ENCODE measurements around the gene RAB10.
A peak's percentile ranks its signal among the peaks of the same experiment; 100 is the strongest.
"Not testable (repeated sequence)": the region's sequence is repeated elsewhere in the genome, so short reads cannot be mapped to it uniquely, and the experiment has no call there.

The RAB10 gene

DNA sequence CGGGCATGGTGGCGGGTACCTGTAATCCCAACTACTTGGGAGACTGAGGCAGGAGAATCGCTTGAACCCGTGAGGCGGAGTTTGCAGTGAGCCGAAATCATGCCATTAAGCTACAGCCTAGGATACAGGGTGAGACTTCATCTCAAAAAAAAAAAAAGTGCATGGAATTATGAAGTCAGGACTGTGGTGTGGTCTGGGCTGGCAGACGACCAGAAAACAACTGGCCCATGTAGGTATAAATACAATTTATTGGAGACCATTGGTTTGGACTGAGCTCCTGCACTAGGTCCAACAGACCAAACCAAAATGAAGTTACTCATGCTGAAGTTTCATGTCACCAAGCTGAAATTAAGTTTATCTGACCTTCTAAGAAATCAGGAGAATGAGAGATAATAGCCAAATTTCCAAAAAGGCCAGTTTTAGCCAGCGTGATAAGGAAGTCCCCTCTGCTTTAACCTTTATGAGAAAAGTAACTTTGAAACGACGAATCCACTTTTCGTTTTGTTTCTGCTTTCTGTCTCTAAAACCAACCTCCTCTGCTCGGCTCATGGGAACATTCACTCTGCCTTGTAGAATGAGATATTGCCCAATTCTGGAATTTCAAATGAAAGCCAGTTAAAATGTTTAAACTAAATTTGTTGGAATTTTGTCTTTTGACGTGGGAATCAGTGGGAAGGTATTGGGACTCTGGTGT lies 17.7 kb upstream of the RAB10 start:
- DNase-seq (ENCODE audit: low read depth): no peak

DNA sequence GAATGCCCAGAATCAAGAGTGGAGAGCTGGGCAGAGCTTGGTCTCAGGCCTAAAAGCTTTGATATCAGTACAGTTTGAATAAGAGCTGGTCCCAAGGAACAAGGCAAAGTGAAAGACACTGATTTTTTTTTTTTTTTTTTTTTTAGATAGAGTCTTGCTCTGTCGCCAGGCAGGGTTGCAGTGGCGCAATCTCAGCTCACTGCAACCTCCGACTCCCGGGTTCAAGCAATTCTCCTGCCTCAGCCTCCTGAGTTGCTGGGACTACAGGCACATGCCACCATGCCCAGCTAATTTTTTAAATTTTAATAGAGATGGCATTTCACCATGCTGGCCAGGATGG lies 17.2 kb upstream of the RAB10 start:
- DNase-seq (ENCODE audit: low read depth): not testable (repeated sequence)

DNA sequence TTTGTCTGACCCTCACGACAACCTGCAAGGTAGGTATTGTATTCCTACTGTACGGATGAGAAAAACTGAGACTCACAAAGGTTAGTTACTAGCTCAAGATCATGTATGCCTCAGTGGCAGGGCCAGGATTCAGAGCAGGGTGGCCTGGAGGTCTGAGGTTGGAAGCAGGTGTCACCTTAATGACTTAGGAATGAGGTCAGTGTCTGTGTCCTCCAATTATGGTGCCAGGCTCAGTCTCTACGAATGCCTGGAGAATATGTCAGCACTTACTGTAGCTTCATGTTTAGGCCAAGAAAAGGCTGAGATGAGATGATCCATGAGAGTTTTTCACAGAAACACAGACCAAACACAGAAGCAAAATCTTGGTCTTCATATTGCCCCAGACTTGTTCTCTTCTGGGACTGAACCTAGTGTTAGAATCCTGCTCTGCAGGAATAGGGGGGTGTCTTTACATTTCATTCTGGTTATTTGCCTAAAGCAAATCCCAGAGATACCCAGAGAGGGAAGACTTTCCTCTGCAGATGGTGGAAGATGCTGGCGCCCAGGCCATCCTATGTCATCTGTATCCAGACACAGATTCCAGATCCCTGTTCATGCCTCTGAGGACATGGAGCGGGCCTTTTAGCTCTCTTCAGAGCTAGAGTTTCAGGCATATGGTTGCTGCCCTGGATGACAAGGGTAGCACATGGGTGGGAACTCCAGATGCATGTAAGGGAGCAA lies 16.3 kb upstream of the RAB10 start:
- no peak for DNase-seq (ENCODE audit: low read depth)

DNA sequence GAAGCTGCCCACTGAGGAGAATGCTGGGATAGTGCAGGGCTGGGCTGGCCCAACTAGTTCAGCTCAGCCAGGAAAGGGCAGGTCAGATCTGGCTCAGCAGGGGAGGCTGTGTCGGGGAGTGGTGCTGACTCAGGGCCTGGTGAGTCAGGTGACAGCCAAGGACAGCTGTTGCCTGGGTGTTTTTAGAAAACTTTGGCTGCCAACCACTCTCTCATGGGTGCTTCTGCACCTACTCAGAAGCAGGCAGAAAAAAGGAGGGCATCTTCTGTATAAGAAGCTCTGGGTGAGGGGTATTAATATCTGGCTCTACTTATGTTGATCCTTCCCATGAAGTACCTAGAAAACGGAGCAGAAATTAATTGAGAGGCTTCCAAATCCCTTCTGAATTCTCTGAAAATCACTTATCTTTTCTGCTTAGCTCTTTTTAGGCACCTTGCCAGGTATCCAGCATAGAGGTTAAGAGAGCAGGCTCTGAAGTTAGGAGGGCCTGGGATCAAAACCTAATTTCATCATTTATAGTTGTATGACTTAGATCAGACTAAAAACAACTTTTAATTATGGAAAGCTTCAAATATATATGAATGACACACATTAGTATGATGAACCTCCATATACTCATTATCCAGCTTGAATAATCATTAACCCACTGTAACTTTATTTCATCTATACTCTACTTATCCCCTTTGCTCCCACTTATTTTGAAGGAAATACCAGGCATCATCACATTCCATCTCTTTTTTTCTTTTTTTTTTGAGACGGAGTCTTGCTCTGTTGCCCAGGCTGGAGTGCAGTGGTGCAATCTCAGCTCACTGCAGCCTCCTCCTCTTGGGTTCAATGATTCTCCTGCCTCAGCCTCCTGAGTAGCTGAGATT lies 15.5 kb upstream of the RAB10 start:
- peak; percentile 48 for DNase-seq (ENCODE audit: low read depth)

DNA sequence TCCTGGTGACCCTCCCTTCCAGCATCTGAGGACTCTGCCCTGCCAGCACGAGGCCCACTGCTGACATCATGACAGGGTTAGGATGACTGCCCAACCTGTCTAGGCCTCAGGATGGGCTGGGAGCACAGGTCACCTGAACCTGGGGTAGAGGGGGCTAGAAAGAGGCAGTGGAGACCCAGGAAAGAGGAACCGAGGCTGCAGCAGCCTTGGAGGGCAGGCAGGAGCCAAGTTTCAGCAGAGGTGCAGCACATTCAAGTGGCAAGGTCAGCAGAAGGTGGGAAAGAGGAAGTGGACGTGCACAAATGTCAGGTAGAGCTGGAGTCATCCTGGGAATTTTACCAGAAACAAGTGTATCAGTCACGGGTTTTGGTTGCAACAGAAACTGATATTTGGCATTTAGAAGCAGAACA lies 13.6 kb upstream of the RAB10 start:
- no peak for DNase-seq (ENCODE audit: low read depth)

DNA sequence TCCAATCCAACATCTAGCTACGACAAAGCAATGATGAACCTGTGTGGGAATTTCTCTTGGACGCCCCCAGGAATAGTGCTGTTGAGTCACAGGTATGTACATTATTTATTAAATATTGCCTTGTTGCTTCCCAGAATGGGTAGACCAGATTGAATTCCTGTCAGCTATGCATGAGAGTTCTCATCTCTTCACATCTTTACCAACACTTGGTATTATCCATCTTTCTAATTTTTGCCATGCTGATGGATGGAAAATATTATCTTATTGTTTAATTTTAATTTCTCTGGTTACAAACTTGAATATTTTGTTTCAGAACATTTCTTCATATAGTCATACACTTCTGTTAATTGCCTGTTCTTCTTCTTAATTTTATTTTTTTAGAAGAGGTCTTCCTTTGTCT lies 9.6 kb upstream of the RAB10 start:
- no peak for DNase-seq (ENCODE audit: low read depth)

DNA sequence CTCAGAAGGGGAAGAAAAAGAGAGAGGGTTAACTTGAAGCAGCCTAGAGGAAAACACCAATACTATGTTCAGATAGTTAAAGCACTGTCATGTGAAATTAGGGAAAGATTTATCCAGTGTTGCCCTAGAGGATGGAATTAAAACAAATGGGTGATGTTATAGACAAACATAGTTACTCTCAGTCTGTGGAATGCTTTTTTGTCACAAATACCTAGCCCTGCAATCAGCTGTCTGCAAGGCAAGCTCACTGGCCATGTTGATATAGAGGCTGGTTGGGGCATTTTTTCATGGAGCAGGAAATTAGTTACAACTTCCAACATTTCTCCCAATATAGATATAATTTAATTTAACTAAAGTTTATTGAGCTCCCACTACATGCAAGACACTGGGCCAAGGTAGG lies 8.4 kb upstream of the RAB10 start:
- DNase-seq (ENCODE audit: low read depth): no peak

DNA sequence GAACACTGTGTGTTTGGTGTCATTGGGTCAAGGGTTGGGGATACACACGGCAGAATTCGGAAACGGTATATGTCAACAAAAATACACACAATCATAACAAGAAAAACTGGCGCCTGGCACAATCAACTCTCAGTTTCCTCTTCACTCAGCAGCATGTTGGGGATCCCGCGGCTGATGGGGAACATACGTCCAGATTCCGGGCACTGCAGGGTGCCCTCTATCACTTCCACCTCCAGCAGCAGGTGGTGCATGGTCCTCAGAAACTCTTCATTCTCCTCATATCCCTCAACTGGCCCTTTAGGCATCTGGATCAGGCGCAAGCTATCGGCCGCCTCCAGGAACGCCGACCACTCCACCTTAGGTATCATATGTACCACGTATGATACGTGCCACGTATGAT lies 5.8 kb upstream of the RAB10 start:
- not testable (repeated sequence) for DNase-seq (ENCODE audit: low read depth)

DNA sequence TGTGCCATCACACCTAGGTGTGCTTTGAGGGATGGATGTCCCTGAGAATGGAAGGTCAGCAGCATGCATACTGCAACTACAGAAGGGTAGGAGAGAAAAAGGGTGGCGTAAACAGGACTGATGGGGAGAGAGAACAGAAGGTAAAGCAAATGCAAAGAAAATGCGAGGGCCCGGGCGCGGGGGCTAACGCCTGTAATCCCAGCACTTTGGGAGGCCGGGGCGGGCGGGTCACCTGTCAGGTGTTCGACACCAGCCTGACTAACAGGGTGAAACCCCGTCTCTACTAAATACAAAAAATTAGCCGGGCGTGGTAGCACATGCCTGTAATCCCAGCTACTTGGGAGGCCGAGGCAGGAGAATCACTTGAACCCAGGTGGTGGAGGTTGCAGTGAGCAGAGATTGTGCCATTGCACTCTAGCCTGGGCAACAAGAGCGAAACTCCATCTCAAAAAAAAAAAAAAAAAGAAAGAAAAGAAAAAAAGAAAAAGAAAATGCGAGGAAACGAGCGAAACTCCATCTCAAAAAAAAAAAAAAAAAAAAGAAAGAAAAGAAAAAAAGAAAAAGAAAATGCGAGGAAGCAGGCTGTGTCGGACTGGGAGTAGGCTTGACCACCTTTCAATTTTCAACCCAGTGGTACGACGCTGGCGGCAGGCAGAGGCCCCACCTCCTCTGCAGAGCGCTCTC lies 1.2 kb upstream of the RAB10 start:
- DNase-seq (ENCODE audit: low read depth): not testable (repeated sequence)

DNA sequence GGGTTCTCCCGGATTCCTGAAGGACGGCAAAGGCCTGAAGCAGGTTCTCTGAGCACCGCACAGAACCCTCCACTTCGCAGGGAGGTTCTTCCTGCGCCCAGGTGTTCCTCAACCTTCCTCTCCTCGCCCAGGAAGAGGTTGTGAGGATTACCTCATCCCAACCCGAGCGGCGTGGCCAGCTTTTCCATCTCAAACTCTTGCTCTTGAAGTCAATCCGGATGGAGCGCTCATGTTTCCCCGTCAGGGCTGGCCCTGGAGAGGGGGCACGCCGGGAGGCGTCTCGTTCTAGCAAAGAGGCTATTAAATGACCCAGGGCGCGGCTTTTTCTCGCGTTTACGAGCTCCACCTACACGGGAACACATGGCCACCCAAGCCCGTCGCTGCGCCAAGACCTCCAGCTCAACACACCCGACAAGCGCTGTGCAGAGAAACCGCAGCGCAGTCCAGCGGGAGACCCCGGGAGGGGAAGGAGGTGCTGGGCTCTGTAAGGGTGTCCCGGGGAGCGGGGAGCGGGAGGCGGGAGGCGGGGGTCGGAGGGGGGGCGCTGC lies 540 bp upstream of the RAB10 start:
- no peak for DNase-seq (ENCODE audit: low read depth)

DNA sequence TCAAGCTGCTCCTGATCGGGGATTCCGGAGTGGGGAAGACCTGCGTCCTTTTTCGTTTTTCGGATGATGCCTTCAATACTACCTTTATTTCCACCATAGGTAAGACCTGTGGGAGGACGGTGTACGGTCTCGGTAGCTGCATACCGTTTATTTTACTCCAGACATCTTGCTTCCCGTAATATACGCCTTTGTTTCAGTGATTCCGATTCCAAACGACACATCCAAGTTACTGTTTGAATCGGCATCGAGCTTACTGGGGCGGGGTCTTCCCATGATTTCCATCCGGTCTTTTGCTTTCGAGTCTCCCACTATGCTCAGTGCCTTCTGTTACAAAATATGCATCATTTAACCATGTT lies 731 bp downstream of the RAB10 start:
- no peak for DNase-seq (ENCODE audit: low read depth)

DNA sequence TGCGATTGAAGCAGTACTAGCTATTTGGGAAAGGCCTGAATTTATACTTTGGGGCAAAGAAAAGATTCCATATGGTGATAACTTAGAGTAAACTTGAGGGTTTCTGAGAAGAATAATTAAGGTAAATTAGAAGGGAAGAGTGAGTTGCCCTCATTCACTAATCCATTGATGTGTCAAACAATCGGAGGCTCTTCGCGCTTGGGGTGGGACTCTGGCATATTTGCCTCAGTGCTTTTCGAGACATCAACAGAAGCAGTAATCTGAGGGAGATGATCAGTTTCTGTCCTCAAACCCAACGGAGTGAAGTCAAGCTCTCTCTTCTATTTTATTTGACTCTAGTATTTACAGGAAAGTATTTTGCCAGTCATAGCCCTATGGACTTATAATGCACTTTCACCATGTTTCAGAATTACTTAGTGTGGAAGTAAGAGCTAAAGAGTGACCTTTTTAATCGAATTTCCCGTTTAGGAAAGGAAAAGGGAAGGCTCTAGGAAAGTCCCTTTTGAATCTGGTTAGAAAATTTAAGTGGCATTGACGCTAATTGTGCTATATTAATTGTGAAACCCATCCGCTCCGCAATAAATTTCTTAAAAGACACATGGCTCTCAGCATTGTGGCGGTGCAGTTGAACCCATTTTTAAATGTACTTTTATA lies 1.3 kb downstream of the RAB10 start:
- no peak for DNase-seq (ENCODE audit: low read depth)

DNA sequence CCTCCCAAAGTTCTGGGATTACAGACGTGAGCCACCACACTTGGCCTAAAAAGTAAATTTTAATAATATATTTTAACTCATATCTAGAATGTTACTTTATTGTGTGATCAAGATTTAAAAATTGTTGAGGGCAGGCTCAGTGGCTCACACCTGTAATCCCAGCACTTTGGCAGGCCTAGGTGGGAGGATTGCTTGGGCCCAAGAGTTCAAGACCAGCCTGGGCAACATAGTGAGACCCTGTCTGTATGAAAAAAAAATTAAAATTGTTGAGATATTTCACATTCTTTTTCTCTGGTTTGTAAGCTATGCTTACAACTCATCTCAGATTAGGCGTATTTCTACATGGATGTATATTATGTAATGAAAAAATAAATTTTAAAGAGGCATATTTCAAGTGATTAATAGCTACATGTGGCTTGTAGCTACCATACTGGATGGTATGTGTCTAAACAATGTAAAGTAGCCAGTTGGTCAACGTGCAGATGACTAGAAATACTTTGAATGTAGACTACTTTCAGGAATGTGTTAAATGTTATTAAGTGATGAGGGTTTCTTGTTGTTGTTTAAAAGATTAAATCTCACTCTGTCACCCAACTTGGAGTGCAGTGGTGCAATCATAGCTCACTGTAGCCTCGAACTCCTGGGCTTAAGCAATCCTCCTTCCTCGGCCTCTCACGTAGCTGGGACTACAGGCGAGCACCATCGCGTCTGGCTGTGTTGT lies 5.9 kb downstream of the RAB10 start:
- DNase-seq (ENCODE audit: low read depth): no peak

DNA sequence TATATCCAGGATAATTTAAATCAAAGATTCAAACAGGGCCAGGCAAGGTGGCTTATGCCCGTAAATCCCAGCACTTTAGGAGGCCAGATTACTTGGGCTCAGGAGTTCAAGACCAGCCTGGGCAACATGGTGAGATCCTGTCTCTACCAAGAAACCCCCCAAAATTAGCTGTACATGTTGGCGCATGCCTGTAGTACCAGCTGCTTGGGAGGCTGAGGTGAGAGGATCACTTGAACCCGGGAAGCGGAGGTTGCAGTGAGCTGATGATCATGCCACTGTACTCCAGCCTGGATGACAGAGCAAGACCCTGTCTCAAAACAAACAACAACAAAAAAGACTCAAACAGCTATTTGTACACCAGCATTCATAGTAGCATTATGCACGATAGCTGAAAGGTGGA lies 9.2 kb downstream of the RAB10 start:
- DNase-seq (ENCODE audit: low read depth): no peak

DNA sequence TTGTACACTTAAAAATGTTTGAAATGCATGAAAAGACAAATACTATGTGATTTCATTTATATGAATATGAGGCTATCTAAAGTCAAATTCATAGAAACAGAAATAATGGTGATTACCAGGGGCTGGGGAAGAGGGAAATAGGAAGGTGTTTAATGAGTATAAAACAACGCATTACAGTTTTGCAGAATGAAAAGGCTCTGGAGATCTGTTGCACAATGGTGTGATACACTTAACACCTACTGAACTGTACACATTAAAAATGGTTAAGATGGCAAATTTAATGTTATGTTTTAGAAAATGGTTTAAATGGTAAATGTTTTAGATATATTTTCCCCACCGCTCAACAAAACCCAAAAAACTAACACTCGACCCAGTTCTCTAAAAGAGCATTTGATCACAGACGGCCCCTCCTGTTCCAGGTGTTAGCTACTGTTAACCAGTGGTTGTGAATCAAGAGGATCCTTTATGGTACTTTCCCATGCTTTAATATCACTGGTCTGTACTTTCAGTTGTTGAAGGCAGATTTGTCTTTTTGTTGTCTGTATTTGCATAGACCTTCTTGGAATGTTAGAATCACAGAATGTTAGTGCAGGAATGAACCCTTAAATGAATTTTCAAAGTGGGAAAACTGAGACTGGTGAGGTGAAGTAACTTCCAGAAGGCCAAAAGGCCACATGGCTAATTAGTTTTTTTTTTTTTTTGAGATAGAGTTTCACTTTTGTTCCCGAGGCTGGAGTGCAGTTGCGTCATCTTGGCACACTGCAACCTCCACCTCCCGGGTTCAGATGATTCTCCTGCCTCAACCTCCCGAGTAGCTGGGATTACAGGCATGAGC lies 10.2 kb downstream of the RAB10 start:
- DNase-seq (ENCODE audit: low read depth): no peak

DNA sequence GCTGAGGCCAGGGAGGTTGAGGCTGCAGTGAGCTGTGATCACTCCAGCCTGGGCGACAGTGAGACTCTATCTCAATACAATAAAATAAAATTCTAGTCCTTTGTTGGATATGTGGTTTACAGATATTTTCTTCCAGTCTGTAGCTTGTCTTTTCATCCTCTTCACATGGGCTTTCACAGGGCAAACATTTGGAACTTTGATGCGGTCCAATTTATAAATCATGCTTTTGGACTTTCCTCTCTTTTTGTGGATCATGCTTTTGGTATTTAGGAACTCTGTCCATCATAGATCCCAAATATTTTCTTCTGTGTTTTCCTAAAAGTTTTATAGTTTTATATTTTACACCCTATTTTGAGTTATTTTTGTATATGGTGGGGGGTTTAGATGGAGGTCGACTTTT lies 14.9 kb downstream of the RAB10 start:
- no peak for DNase-seq (ENCODE audit: low read depth)

DNA sequence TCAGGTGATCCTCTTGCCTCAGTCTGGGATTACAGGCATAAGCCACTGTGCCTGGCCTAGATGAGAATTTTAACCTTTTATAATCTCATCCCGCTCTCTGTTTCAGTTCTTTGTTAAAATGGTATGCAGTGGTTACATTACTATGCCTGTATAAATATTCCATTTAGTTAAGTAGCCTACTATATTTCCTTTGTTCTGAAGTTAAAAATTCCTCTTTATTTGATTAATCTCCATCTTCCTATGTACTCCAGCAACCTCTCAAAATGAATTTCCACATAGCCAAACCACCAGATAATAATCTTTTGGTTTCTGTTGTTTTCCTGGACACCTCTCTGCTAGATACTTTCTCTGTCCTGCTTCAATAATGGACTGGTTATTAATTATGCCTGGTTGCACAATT lies 15.8 kb downstream of the RAB10 start:
- DNase-seq (ENCODE audit: low read depth): no peak

DNA sequence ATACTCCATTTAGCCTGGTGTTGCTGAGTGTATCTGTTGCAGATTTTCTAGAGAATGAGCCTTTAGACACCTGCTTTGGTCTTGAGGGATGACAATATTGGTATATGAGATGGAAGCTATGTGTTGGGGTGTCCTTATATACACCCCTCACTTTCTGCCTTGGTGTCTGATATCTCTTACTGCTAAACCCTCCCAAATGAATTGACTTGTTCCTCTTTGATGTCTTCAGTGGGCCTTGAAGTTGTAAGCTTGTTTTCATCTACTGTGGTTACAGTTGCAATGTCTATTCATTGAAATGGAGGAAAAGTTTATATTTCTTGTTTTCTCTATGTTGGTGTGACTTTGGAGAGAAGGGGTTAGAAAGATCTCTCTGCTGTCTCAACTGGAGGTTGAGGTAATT lies 18.9 kb downstream of the RAB10 start:
- DNase-seq (ENCODE audit: low read depth): no peak

DNA sequence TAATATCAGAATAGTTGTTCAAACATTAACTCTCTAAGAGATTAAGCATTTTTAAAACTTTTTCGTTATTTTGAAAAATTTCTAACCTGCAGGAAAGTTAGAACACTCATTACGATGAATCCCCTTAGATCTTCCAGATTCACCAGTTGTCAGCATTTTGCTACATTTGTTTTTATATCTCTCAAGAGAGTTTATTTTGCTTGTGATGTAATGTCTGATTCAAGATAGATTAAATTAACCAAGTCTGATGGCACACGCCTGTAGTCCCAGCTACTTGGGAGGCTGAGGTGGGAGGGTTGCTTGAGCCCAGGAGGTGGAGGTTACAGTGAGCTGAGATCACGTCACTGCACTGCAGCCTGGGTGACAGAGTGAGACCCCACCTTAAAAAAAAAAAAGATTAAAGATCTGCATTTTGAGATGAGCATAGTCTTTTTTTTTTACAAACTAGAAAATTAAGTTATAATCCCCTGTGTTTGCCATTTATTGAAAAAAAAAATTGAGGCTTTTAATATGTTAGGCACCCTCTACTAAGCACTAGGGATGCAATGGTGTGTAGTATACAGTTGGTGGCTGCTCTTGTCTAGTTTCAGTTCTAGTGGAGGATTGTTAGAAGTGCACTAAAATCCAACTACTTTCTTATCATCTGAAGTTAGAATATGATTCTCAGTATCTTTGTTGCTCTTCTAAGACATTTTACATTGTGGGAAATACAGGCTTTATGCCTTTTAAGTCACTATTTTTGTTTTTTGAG lies 20.9 kb downstream of the RAB10 start:
- no peak for DNase-seq (ENCODE audit: low read depth)
